H9 (cell line): Measurements from ENCODE around the gene PDHX. TPM values are rescaled to one million over a fixed set of nuclear protein-coding genes. Genes with fewer than 3 reads are reported as not detected.

ENCODE experiments used
- DNase-seq: peaks from one replicate; pipeline ENCODE4 v3.0.0-alpha.2; 2017
- H2AFZ ChIP-seq: one replicate; pipeline ENCODE4 v1.6.1; 2013; ENCODE audit warnings: mild to moderate bottlenecking, low read length, control low read depth, moderate library complexity
- H2AK5ac ChIP-seq: 2 replicates; pipeline ENCODE4 v1.6.1; 2013; ENCODE audit warnings: low read length, control low read depth, mixed read lengths; ENCODE audit not compliant: insufficient read length
- H2BK120ac ChIP-seq: one replicate; pipeline ENCODE4 v1.6.1; 2013; ENCODE audit warnings: low read depth, mild to moderate bottlenecking, low read length, control low read depth, inconsistent platforms; ENCODE audit not compliant: poor library complexity, severe bottlenecking
- H2BK12ac ChIP-seq: 2 replicates; pipeline ENCODE4 v1.6.1; 2013; ENCODE audit warnings: low read length, control low read depth, mixed read lengths, low read depth; ENCODE audit not compliant: insufficient read length
- H2BK15ac ChIP-seq: 2 replicates; pipeline ENCODE4 v1.6.1; 2013; ENCODE audit warnings: low read depth, low read length, control low read depth
- H2BK20ac ChIP-seq: one replicate; pipeline ENCODE4 v1.6.1; 2013; ENCODE audit warnings: low read depth, mild to moderate bottlenecking, low read length, control low read depth, inconsistent platforms; ENCODE audit not compliant: poor library complexity, severe bottlenecking
- H2BK5ac ChIP-seq: 2 replicates; pipeline ENCODE4 v1.6.1; 2013; ENCODE audit warnings: low read length, control low read depth, mixed read lengths; ENCODE audit not compliant: insufficient read length
- H3K14ac ChIP-seq: 2 replicates; pipeline ENCODE4 v1.6.1; 2013; ENCODE audit warnings: low read length, control low read depth; ENCODE audit not compliant: insufficient read depth
- H3K18ac ChIP-seq: 2 replicates; pipeline ENCODE4 v1.6.1; 2013; ENCODE audit warnings: low read depth, mild to moderate bottlenecking, mixed read lengths, low read length, control low read depth; ENCODE audit not compliant: insufficient read length
- H3K23ac ChIP-seq: 2 replicates; pipeline ENCODE4 v1.6.1; 2013; ENCODE audit warnings: low read length, control low read depth, mixed read lengths, low read depth; ENCODE audit not compliant: insufficient read length
- H3K23me2 ChIP-seq: 2 replicates; pipeline ENCODE4 v1.6.1; 2013; ENCODE audit warnings: low read depth, mild to moderate bottlenecking, mixed read lengths, low read length, control low read depth; ENCODE audit not compliant: insufficient read length, poor library complexity, severe bottlenecking
- H3K27ac ChIP-seq: 2 replicates; pipeline ENCODE4 v1.5.1; 2013; ENCODE audit warnings: low read length, control low read depth, mixed read lengths, low read depth; ENCODE audit not compliant: insufficient read length
- H3K27me3 ChIP-seq: 2 replicates; pipeline ENCODE4 v1.6.1; 2013; ENCODE audit warnings: low read length, control low read depth, inconsistent platforms; ENCODE audit not compliant: insufficient read depth
- H3K4ac ChIP-seq: 2 replicates; pipeline ENCODE4 v1.6.1; 2013; ENCODE audit warnings: low read depth, mild to moderate bottlenecking, control low read depth, inconsistent platforms, low read length, moderate library complexity
- H3K4me1 ChIP-seq: 2 replicates; pipeline ENCODE4 v1.6.1; 2013; ENCODE audit warnings: low read length, control low read depth, inconsistent platforms; ENCODE audit not compliant: insufficient read depth
- H3K4me2 ChIP-seq: 2 replicates; pipeline ENCODE4 v1.6.1; 2013; ENCODE audit warnings: low read length, control low read depth, mixed read lengths; ENCODE audit not compliant: insufficient read length, insufficient read depth
- H3K56ac ChIP-seq: 2 replicates; pipeline ENCODE4 v1.6.1; 2013; ENCODE audit warnings: low read depth, mild to moderate bottlenecking, mixed read lengths, low read length, control low read depth; ENCODE audit not compliant: insufficient read length
- H3K79me1 ChIP-seq: 2 replicates; pipeline ENCODE4 v1.6.1; 2013; ENCODE audit warnings: low read depth, mild to moderate bottlenecking, moderate library complexity, low read length, control low read depth, inconsistent platforms; ENCODE audit not compliant: insufficient read depth, poor library complexity, severe bottlenecking
- H3K79me2 ChIP-seq: 2 replicates; pipeline ENCODE4 v1.6.1; 2013; ENCODE audit warnings: low read length, control low read depth, inconsistent platforms; ENCODE audit not compliant: insufficient read depth
- H3K9ac ChIP-seq: 2 replicates; pipeline ENCODE4 v1.6.1; 2013; ENCODE audit warnings: low read length, control low read depth, mixed read lengths; ENCODE audit not compliant: insufficient read length; ENCODE audit errors: extremely low read depth
- H3K9me3 ChIP-seq: one replicate; pipeline ENCODE4 v1.6.1; 2013; ENCODE audit warnings: low read depth, low read length, inconsistent platforms; ENCODE audit not compliant: control insufficient read depth
- H3T11ph ChIP-seq: one replicate; pipeline ENCODE4 v1.6.1; 2013; ENCODE audit warnings: mild to moderate bottlenecking, low read length, control low read depth, inconsistent platforms
- H4K20me1 ChIP-seq: one replicate; pipeline ENCODE4 v1.6.1; 2013; ENCODE audit not compliant: control insufficient read depth, insufficient read length, insufficient read depth
- H4K5ac ChIP-seq: 2 replicates; pipeline ENCODE4 v1.6.1; 2013; ENCODE audit warnings: low read depth, mild to moderate bottlenecking, mixed read lengths, low read length, control low read depth; ENCODE audit not compliant: insufficient read length
- H4K8ac ChIP-seq: replicated peaks from 2 replicates; pipeline ENCODE4 v1.6.1; 2013; ENCODE audit warnings: low read length, control low read depth, mixed read lengths, low read depth; ENCODE audit not compliant: insufficient read length
- H4K91ac ChIP-seq: 2 replicates; pipeline ENCODE4 v1.6.1; 2013; ENCODE audit warnings: low read depth, mild to moderate bottlenecking, moderate library complexity, mixed read lengths, low read length, control low read depth; ENCODE audit not compliant: insufficient read length
- H3K27ac Mint-ChIP-seq, 3 experiments: 2 replicates in 2 of 3; 3 replicates in 1 of 3; pipeline ENCODE4 v1.8.0; 2020 to 2021; ENCODE audit warnings: mixed read lengths in 3 of 3, mild to moderate bottlenecking in 1 of 3, moderate library complexity in 1 of 3
- H3K27me3 Mint-ChIP-seq: 2 replicates; pipeline ENCODE4 v1.8.0; 2021; ENCODE audit warnings: low read depth, mild to moderate bottlenecking, moderate library complexity, mixed read lengths
- H3K36me3 Mint-ChIP-seq, 3 experiments: 2 replicates in 2 of 3; 3 replicates in 1 of 3; pipeline ENCODE4 v1.8.0; 2020 to 2021; ENCODE audit warnings: low read depth in 3 of 3, mixed read lengths in 3 of 3; ENCODE audit not compliant: insufficient read depth in 1 of 3
- H3K4me1 Mint-ChIP-seq, 2 experiments: 2 replicates each; pipeline ENCODE4 v1.8.0; 2020; ENCODE audit warnings: mixed read lengths in 2 of 2
- H3K4me3 Mint-ChIP-seq, 2 experiments: 2 replicates in 1 of 2; 3 replicates in 1 of 2; pipeline ENCODE4 v1.8.0; 2020 to 2021; ENCODE audit warnings: mild to moderate bottlenecking in 2 of 2, mixed read lengths in 2 of 2, moderate library complexity in 1 of 2
- H3K9me3 Mint-ChIP-seq, 2 experiments: 2 replicates in 1 of 2; 3 replicates in 1 of 2; pipeline ENCODE4 v1.8.0; 2020; ENCODE audit warnings: mild to moderate bottlenecking in 2 of 2, mixed read lengths in 2 of 2, moderate library complexity in 1 of 2
- WGBS: extraction: QIAGEN DNeasy Blood & Tissue Kit; methylation state at CpG from one replicate; pipeline ENCODE4 v1.1.7; 2013; ENCODE audit warnings: missing lambda C conversion rate, low lambda C conversion rate, mixed read lengths; ENCODE audit not compliant: insufficient read length; ENCODE audit errors: extremely low coverage; 5-methylcytosine and 5-hydroxymethylcytosine counted together
- total RNA-seq: library from RNA; stranded (reverse); gene quantifications from 2 replicates; pipeline ENCODE4 v1.2.1, GENCODE V29; 2021
- TF ChIP-seq, protein P1 (sequence below): fragments of 200-600 bp; sonication (generic); conservative IDR thresholded peaks from 3 replicates; pipeline ENCODE4 v1.8.0; 2021; ENCODE audit warnings: antibody characterized with exemption, mild to moderate bottlenecking

PDHX gene
- total RNA-seq, 1 experiment from 2014 or later: 40.1 TPM

DNA sequence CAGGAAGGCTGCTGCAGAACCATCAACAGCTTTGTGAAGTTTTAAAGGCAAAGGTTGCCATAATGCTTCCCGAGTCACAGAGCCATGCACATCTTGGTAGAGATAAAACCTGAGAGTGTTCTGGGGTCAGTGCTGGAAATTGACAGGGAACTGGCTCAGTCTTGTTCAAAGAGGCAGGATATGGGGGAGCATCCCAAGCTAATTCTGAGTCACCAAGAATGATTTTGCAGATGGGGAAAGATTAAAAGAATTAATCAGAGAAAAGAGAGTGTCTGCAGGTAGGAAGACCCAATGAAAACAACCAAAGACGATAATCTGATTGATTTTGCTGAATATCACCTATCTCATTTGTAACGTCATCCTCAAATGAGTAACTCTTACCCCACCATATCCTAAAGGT is 122.7 kb downstream of the PDHX start:
- WGBS: no CpG with 5 or more reads among the region's 3 CpGs
- Histone ChIP-seq H3K4me1 (no peaks in the 10 kb centered on the region), H3K14ac (no peak overlapping the region), H2BK5ac (no peak overlapping the region), H4K5ac (no peak overlapping the region), H3K4me2 (no peak overlapping the region), H2BK12ac (no peak overlapping the region), H3K27ac (no peak overlapping the region), H2AK5ac (no peak overlapping the region), H2AFZ (no peak overlapping the region), H4K8ac (no peak overlapping the region), H3K23me2 (no peaks in the 10 kb centered on the region), H3K56ac (no peak overlapping the region), H3K23ac (no peak overlapping the region), H2BK20ac (no peak overlapping the region), H2BK15ac (no peak overlapping the region), H3K79me2 (no peaks in the 10 kb centered on the region; the same call in 1 of the 2 replicates), H3K18ac (no peak overlapping the region), H3K9me3 (no peaks in the 10 kb centered on the region), H2BK120ac (no peak overlapping the region), H4K91ac (no peak overlapping the region), H3K9ac (no peak overlapping the region), H3T11ph (no peak overlapping the region), H4K20me1 (no peaks in the 10 kb centered on the region), H3K4ac (no peak overlapping the region), H3K27me3 (no peaks in the 10 kb centered on the region), H3K79me1 (no peaks in the 10 kb centered on the region)
- H3K27ac Mint-ChIP-seq: no peak overlapping the region
- TF ChIP-seq, protein P1, sequence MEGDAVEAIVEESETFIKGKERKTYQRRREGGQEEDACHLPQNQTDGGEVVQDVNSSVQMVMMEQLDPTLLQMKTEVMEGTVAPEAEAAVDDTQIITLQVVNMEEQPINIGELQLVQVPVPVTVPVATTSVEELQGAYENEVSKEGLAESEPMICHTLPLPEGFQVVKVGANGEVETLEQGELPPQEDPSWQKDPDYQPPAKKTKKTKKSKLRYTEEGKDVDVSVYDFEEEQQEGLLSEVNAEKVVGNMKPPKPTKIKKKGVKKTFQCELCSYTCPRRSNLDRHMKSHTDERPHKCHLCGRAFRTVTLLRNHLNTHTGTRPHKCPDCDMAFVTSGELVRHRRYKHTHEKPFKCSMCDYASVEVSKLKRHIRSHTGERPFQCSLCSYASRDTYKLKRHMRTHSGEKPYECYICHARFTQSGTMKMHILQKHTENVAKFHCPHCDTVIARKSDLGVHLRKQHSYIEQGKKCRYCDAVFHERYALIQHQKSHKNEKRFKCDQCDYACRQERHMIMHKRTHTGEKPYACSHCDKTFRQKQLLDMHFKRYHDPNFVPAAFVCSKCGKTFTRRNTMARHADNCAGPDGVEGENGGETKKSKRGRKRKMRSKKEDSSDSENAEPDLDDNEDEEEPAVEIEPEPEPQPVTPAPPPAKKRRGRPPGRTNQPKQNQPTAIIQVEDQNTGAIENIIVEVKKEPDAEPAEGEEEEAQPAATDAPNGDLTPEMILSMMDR: no peak
- DNase-seq: no peak
- H3K4me3 Mint-ChIP-seq: no peak overlapping the region
- no peaks in the 10 kb centered on the region for H3K36me3 Mint-ChIP-seq
- no peaks in the 10 kb centered on the region for H3K9me3 Mint-ChIP-seq
- peaks cover 3% of the 10 kb centered on the region; the same call in 1 of the 2 replicates for H3K27me3 Mint-ChIP-seq
- H3K4me1 Mint-ChIP-seq: no peaks in the 10 kb centered on the region
